NCI-H446 (cell line): Measurements from ENCODE around the gene ARSB.
"Not testable (repeated sequence)": the region's sequence is repeated elsewhere in the genome, so short reads cannot be mapped to it uniquely, and the experiment has no call there.

ENCODE experiments used
- DNase-seq, 2 experiments: peaks; one replicate each; lab custom pipeline; 2025; lab: John Stamatoyannopoulos, UW

ARSB gene

GRCh38 chr5:78779262-78779661 lies 205.8 kb downstream of the ARSB start:
- DNase-seq, result no peak

GRCh38 chr5:78778538-78778937 lies 206.6 kb downstream of the ARSB start:
- DNase-seq, result peak in 1 of 2 experiments; percentile 28

GRCh38 chr5:78777901-78778300 lies 207.2 kb downstream of the ARSB start:
- DNase-seq, result no peak

DNA sequence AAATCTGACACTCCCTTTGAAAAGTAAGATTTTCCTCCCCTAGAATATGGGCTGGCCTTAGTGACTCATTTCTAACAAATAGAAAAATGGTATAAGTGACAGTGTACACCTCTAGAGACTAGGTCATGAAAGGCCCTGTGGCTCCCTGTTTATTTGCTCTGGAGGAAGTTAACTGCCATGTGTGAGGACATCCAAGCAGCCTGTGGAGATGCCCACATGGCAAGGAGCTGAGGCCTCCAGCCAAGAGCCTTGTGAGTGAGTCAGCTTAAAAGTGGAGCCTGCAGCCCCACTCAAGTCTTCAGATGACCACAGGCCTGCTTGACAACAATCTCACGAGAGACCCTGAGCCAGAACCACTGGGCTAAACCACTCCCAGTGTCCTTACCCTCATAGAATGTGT lies 208.5 kb downstream of the ARSB start:
- peak in 1 of 2 experiments; percentile 25 for DNase-seq

DNA sequence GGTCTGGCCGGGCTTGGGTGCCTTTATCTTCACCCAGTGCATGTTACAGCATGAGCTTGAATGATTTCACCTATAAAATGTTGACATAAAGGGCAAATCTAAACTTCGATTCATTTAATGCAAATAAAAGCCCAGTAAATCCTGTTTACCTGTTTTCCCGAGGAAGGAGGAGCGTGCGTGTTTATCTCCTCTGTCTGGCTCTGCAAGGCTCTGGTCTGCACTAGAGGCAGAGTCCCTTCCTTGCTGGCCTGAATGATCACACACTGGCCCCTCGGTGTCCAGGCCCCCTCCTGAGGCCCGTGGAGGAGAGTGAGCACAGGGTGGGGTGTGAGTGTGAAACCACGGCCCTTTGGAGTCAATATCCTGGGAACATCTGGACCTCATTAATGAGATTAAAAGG lies 211.5 kb downstream of the ARSB start:
- no peak for DNase-seq

GRCh38 chr5:78771260-78772205 lies 213.6 kb downstream of the ARSB start:
- DNase-seq, result no peak

- DNase-seq, result no peak
Observed at GRCh38 chr5:78768781-78769380, 216.2 kb downstream of the ARSB start.

DNA sequence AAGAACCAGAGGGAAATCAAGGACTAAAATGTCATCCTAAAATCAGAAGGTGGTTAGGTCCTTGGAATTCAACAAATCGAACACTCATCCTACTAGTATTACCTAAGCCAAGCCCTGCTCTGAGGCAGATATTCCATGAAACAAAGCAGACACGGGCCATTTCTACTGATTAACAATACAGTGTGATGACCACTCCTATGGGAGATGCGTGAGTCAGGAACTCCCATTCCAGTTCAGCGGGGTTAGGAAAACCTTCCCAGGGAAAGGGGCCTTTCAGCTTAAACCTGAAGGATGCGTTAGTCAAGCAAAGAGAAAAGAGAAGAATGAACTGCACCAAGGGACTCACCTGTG lies 218.7 kb downstream of the ARSB start:
- no peak for DNase-seq

GRCh38 chr5:78765756-78766411 lies 219.2 kb downstream of the ARSB start:
- no peak for DNase-seq

- DNase-seq, result no peak
Observed at GRCh38 chr5:78765116-78765515, 220.0 kb downstream of the ARSB start.

DNA sequence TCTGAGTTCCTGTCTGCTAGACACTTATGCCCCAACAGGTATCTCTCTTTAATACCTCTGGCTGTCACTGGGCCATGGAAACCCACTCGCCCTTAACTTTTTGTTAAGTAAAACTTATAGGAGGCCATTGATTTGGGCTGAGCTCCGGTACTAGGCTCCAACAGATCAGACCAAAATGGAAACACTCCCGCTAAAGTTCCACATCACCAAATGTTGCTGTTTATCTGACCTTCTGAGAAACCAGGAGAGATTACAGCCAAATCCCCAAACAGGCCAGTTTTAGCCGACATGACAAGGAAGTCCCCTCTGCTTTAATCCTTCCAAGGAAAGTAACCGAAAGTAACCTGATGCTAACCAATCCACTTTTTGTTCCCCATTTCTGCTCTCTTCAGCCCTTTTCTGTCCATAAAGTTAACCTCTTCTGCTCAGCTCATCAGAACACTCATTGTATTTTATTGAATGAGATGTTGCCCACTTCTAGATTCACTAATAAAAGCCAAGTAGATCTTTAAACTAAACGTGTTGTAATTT lies 221.4 kb downstream of the ARSB start:
- DNase-seq, result no peak

- DNase-seq, result not testable (repeated sequence)
Observed at GRCh38 chr5:78762743-78763142, 222.4 kb downstream of the ARSB start.

- DNase-seq, result no peak
Observed at GRCh38 chr5:78761840-78762239, 223.3 kb downstream of the ARSB start.

DNA sequence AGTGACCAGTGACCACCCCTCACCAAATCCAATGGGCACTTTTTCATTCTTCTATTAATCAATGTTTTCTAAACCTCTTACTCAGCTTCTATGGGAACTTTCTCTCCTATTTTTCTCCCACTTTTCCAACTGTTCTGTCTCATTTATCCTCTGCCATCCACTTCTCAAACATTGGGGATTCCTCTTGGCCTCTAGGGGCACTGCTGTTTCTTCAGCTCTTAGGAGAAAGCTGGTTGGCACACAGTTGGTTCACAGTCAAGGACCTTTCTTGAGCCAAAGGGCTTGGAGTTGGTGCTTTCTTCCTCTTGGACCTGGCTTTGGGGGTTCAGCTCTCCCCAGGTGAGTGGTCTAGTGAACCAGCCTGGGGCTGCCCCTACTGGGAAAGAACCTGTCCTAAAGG lies 224.3 kb downstream of the ARSB start:
- DNase-seq, result no peak

DNA sequence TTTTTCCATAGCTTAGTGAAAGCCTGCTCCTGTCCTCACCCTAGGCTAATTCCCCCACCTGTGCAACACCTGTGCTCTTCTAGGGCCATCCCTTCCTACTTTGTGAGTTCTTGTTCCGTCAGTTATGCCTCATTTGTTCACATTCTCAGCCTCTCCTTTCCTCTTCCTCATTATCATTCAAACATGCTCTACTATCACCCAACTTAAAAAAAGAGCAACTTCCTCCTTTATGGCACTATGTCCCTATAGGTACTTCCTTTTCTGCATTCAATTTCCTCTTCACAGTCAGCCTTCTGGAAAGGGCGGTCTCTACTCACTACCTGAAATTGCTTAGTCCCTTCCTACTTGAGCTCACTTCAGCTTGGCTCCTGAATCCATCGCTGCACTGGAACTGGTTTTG lies 224.7 kb downstream of the ARSB start:
- DNase-seq, result no peak

DNA sequence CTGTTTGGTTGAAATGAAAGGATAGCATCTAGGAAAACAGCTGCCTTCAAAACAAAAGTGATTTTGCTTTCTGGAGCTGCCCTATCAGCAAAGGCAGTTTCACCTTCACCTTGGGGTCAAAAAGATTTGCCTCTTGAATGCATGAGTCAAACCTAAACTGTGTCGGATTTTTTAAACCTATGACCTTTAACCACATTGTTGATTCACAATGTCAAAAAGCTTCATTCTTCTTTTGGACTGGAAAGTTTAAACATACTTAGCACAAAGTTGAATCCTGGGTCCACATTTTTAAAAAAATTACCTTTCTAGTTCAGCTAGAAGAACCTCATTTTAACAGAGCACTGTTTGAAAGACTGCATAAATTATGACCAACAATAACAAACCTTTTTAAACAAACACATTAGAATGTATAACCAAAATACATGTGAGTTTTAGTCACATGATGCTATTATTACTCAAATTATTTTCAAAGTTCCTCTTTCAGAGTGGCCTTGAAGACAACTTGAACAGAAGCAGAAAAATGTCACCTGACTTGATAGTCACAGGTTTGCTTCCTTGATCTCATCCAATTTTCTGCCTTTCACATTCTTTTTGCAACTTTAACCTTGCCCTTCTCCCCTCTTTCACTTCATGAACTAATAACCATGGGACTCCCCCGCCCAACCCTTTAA lies 226.8 kb downstream of the ARSB start:
- no peak for DNase-seq

DNA sequence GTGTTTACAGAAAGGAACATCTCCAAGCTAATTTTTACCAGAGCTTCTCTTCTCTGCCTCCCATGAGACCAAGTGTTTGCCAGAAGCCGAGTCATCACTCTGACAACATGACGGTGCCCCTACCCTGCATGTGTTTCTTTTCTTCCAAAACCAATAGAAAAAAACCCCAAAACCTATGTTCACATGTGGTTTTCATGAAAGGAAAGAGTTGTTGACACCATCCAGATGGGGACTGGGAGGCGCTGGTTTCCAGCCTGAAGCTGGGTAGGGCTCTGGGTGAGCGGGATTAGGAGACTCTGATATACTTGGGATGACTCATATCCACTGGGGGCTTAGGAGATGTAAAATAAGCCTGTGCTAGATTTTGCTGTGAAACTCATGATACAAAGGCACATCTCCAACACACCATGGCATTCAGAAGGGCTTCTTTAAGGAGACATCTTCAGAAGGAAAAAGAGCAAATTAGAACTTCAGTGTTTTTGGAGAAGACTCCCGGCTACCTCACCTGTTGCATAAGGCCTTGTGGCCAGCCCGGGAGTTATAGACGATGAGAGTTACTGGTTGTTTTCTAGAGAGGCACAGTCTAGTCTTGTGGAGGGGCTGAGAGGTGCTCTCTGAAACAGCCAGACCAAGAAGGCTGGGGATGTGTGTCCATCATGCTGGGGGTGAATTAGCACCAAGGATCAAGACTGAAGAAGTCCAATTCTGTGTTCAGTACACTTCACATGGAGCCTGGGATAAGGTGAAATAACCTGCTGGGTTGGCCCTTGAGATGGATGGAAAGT lies 227.6 kb downstream of the ARSB start:
- peak in 1 of 2 experiments; percentile 8 for DNase-seq

GRCh38 chr5:78756858-78757257 lies 228.3 kb downstream of the ARSB start:
- no peak for DNase-seq

DNA sequence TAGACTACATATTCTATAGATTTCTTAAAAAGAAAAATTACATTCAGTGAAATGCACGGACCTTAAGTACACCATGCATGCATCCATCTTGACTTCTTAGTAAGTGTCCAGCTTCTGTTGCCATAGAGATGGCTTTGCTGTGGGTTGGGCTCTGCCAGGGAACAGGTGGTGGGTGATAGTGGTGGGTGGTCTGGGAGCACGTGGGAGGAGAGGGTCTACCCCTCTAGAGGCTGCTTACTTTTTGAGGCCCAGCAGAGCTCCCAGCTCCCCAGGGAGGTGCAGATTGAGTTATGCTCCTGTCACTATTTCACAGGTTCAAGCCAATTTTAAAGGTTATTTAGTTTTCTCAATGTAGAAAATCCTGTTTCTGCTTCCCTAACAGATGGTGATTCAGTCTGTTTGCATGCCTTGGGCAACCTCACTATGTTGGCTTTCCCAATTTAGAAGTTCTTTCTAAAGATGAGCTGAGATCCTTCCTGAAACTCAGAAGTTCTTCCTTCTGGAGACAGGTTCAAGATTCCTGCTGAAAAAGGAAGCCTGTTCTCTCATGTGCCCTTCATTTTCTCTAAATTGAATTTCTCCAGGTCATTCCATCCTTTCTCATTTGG lies 229.2 kb downstream of the ARSB start:
- DNase-seq, result peak in 1 of 2 experiments; percentile 9

GRCh38 chr5:78754655-78755054 lies 230.5 kb downstream of the ARSB start:
- no peak for DNase-seq

DNA sequence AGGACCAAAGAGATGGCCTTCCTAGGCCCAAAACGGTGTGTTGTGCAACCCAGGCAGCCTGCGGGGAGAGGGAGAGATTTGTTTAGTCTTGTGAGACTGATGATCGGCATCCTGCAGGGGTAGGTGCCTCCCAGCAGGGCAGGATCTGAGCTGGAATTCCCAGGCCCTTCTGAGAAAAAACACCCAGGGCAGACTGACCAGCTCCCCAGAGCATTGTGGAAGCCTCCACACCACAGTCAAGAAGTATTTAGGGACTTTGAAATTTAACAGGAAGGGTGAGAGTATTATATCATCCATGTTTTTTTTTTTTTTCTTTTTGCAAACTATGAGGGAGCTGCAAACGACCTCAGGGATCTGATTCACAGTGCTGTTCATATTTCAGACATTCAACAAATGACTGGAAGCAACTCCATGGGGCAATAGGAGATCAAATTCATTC lies 232.0 kb downstream of the ARSB start:
- no peak for DNase-seq
